GM12873 (cell line): ENCODE data around the gene PDZK1IP1.

Experiments used
- CTCF ChIP-seq: IDR thresholded peaks from 2 replicates; pipeline ENCODE4 v1.5.1; 2012; ENCODE audit warnings: low read depth, mild to moderate bottlenecking, moderate library complexity, low read length, control low read depth; ENCODE audit not compliant: insufficient read depth; ENCODE audit errors: missing control alignments

The PDZK1IP1 gene

GRCh38 chr1:47201179-47201578 is 11.3 kb upstream of the PDZK1IP1 start:
- TF ChIP-seq CTCF = no peak

- TF ChIP-seq CTCF = no peak
Measured at GRCh38 chr1:47198214-47198613, 8.4 kb upstream of the PDZK1IP1 start.

- TF ChIP-seq CTCF = no peak
Measured at GRCh38 chr1:47196622-47197021, 6.8 kb upstream of the PDZK1IP1 start.

GRCh38 chr1:47194311-47194710 is 4.5 kb upstream of the PDZK1IP1 start:
- no peak for TF ChIP-seq CTCF

GRCh38 chr1:47192458-47193384 is 2.9 kb upstream of the PDZK1IP1 start:
- TF ChIP-seq CTCF = peak; percentile 99

GRCh38 chr1:47191940-47192457 is 2.2 kb upstream of the PDZK1IP1 start:
- TF ChIP-seq CTCF = no peak

GRCh38 chr1:47190857-47191256 is 1.0 kb upstream of the PDZK1IP1 start:
- no peak for TF ChIP-seq CTCF
